Heart left ventricle (tissue), 16 donors: ENCODE results near the gene CDH23. TPM values are rescaled to one million over a fixed set of nuclear protein-coding genes. Genes with fewer than 3 reads are reported as not detected.

Source experiments
- ATAC-seq, 4 donors: fragments of 200-7000 bp; cut with Tn5 transposase; one replicate each; pipeline ENCODE4 v1.9.1; 2020 to 2022; ENCODE audit warnings: moderate library complexity in 4 of 4, mild to moderate bottlenecking in 3 of 4, moderate number of reproducible peaks in 1 of 4
- DNase-seq, 5 donors: peaks; one replicate each; pipeline ENCODE4 v3.0.0-alpha.2; 2020
- H3K27ac ChIP-seq, 12 donors: fragments of 200-600 bp; sonication (generic) in 4 of 12; one replicate each; pipeline versions ENCODE4 v1.5.0 to v1.8.0; 2016 to 2022; ENCODE audit warnings: mild to moderate bottlenecking in 2 of 12
- H3K27me3 ChIP-seq, 9 donors: fragments of 200-600 bp; sonication (generic) in 2 of 9; one replicate each; pipeline versions ENCODE4 v1.5.1 to v1.8.0; 2016 to 2022; ENCODE audit warnings: mild to moderate bottlenecking in 3 of 9
- H3K36me3 ChIP-seq, 9 donors: fragments of 200-600 bp; sonication (generic) in 2 of 9; one replicate each; pipeline versions ENCODE4 v1.5.0 to v1.8.0; 2018 to 2022; ENCODE audit warnings: mild to moderate bottlenecking in 2 of 9
- H3K4me1 ChIP-seq, 12 donors: fragments of 200-600 bp; sonication (generic) in 4 of 12; one replicate each; pipeline versions ENCODE4 v1.5.0 to v1.8.0; 2016 to 2022; ENCODE audit warnings: mild to moderate bottlenecking in 3 of 12
- H3K4me3 ChIP-seq, 12 donors: fragments of 200-600 bp; sonication (generic) in 4 of 12; one replicate each; pipeline versions ENCODE4 v1.5.0 to v1.8.0; 2017 to 2022; ENCODE audit warnings: mild to moderate bottlenecking in 9 of 12, moderate library complexity in 4 of 12
- H3K9me3 ChIP-seq, 12 donors: fragments of 200-600 bp; sonication (generic) in 4 of 12; one replicate each; pipeline versions ENCODE4 v1.5.0 to v1.8.0; 2016 to 2022; ENCODE audit warnings: mild to moderate bottlenecking in 1 of 12
- CTCF ChIP-seq, 12 donors: fragments of 200-600 bp; sonication (generic) in 4 of 12; IDR thresholded peaks; one replicate each; pipeline versions ENCODE4 v1.5.0 to v1.8.0; 2018 to 2022; ENCODE audit warnings: antibody characterized with exemption in 12 of 12, mild to moderate bottlenecking in 5 of 12
- POLR2A ChIP-seq, 2 donors: fragments of 450-650 bp; IDR thresholded peaks; one replicate each; pipeline ENCODE4 v1.6.1; 2017; ENCODE audit warnings: antibody characterized with exemption in 2 of 2, mild to moderate bottlenecking in 2 of 2, moderate library complexity in 2 of 2
- WGBS, 4 donors: extraction: QIAGEN DNeasy Blood & Tissue Kit in 2 of 4; methylation state at CpG; one replicate each; pipeline versions ENCODE4 v1.1.5 to v1.1.7; 2013 to 2018; 5-methylcytosine and 5-hydroxymethylcytosine counted together
- intact Hi-C, 10 donors: fragments of 100-400 bp; cut with DNase I; formaldehyde crosslinking; loops; one replicate each; pipeline versions ENCODE4 v1.11.1 to v1.14.2; 2022
- polyA plus RNA-seq, 2 donors: library from polyadenylated mRNA; stranded (reverse); fragments of 200-250 nt; gene quantifications; one replicate each; pipeline ENCODE4 v1.2.3, GENCODE V29; 2013
- total RNA-seq, 9 donors: library from RNA; depleted of rRNA in 2 of 9; stranded (reverse); fragments of >200 nt in 2 of 9; fragmentation: NEBNext Ultra II Directional in 3 of 9; extraction: Animal tissue kit (Norgen Biotek cat#: 25700) in 3 of 9; gene quantifications; one replicate each; pipeline versions ENCODE4 v1.1.0 to v1.2.4, GENCODE V29; 2016 to 2023
- donor health status: ischemic (EF 13 %, LVEDD 7.1; RV severe dilation, severe dysfunction).
- donor health status: healthy with polysubstance abuse.
- donor health status: DM: no; HTN: yes; CAD: no.
- donor health status: DM: no; HTN: no; CAD: no.
- donor health status: ischemic (EF 25% LVEDD 6.9; RV normal size, moderate dysfunction).
- donor health status: ischemic (EF 25% LVEDD 5.7; RV mildly dilated, moderate dysfunction).
- donor health status: healthy.
- donor health status: DM: yes; HTN: yes; CAD: no.
- donor health status: ischemic (EF 35%, LVEDD 5.7; RV mildly dilated, moderate dysfunction).
- donor health status: nonischemic (EF 11% LVEDD 7.7; RV severe dilation, severe dysfunction).
- donor health status: DM: yes; HTN: yes; CAD: no.
- donor health status: PGD.
- donor health status: ischemic (EF 29% LVEDD 5.4; RV normal size, mild dysfunction).
- donor health status: nonischemic (EF 23%, LVEDD 6.1; RV moderate dilation, normal function).

CDH23 gene
- total and polyA plus RNA-seq, 11 donors = 1.2 to 8.6 (median 3.9) TPM

DNA sequence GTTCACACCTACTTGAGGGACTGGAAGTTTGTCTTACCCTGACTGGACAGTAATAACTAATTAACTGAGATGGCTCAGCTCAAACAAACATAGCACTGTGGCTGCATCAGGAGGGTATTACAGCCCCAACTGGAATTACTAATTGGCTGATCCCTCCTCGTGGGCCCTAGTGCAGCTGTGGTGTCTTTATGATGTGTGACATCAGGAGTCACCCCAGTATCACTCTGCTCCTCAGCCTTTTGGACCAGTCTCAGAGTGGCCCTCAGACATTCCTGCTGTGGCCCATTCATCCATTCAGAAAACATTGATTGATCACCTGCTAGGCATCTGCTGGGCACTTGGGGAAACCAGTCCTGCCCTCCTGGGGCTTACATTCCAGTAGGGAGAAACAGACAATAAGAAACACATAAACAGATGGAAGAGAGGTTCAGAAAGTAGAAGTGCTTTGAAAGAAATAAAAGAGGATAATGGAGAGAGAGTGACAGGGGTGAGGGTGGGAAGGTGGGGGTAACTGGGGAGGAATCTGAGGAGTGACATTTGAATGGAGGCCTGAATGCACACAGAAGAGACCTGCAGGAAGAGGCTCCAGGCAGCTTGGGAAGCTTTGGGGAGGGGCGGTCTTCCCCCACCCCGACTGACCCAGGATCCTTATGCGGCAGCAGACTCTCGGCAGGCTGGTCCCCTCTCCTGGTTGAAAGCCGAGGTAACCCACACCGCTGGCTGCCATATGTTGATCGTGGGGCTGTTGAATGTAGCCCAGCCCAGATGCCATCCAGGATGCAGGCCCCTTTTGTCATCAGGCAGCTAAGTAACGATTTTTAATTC, 209.7 kb downstream of the CDH23 start:
- intact Hi-C loops = loop anchor here in 6 of 10 donors (5.0 to 10.0 kb wide), 7 partner anchors 39 to 292 kb away; partner anchors contain the start of genes CDH23 (in 4 of the 6) and SLC29A3 (in 3 of the 6)
- no peaks in the 10 kb centered on the region for H3K9me3 ChIP-seq
- H3K27ac ChIP-seq = no peak overlapping the region
- DNase-seq (no peak), ATAC-seq (no peak)
- WGBS, 4 donors = 77 to 83% (median 80%) methylated on average over 9 of the region's 9 CpGs
- TF ChIP-seq POLR2A (IDR thresholded peaks at IDR 0.05) (no peak), CTCF (IDR thresholded peaks at IDR 0.05) (no peak)
- no peaks in the 10 kb centered on the region for H3K27me3 ChIP-seq
- no peak overlapping the region for H3K4me3 ChIP-seq
- H3K4me1 ChIP-seq = peaks cover 0 to 5% (median 0%) of the 10 kb centered on the region in 12 donors
- H3K36me3 ChIP-seq = no peaks in the 10 kb centered on the region

GRCh38 chr10:71607082-71607443, 210.3 kb downstream of the CDH23 start:
- TF ChIP-seq POLR2A (IDR thresholded peaks at IDR 0.05) = no peak
- intact Hi-C loops = loop anchor here in 6 of 10 donors (5.0 to 10.0 kb wide), 7 partner anchors 40 to 292 kb away; partner anchors contain the start of genes CDH23 (in 4 of the 6) and SLC29A3 (in 3 of the 6)

GRCh38 chr10:71608819-71609768, 212.4 kb downstream of the CDH23 start:
- Histone ChIP-seq H3K27ac (no peak overlapping the region), H3K4me3 (no peak overlapping the region), H3K27me3 (no peaks in the 10 kb centered on the region), H3K4me1 (peaks cover 3 to 22% (median 17%) of the 10 kb centered on the region in 12 donors), H3K36me3 (no peaks in the 10 kb centered on the region), H3K9me3 (no peaks in the 10 kb centered on the region)
- TF ChIP-seq CTCF (IDR thresholded peaks at IDR 0.05) (peak; percentile 60 to 86 (median 82)), POLR2A (IDR thresholded peaks at IDR 0.05) (no peak)
- intact Hi-C loops = loop anchor here in 6 of 10 donors (2.0 to 10.0 kb wide), 8 partner anchors 42 to 294 kb away; partner anchors contain the start of genes CDH23 (in 5 of the 6) and SLC29A3 (in 3 of the 6)
- DNase-seq = peak; percentile 72 to 87 (median 81)
- 50 to 56% (median 54%) methylated on average over 20 of the region's 20 CpGs for WGBS, 4 donors
- peak in 3 of 4 donors; percentile 22 to 68 (median 58) for ATAC-seq

More at GRCh38 chr10:71607082-71607443, 210.3 kb downstream of the CDH23 start:
- Histone ChIP-seq H3K4me3 (no peak overlapping the region), H3K27me3 (no peaks in the 10 kb centered on the region), H3K27ac (no peak overlapping the region), H3K9me3 (no peaks in the 10 kb centered on the region), H3K36me3 (no peaks in the 10 kb centered on the region), H3K4me1 (peaks cover 0 to 5% (median 0%) of the 10 kb centered on the region in 12 donors)
- WGBS, 4 donors = 75 to 91% (median 89%) methylated on average over 4 to 5 of the region's 5 CpGs
- ATAC-seq (no peak), DNase-seq (no peak)

DNA sequence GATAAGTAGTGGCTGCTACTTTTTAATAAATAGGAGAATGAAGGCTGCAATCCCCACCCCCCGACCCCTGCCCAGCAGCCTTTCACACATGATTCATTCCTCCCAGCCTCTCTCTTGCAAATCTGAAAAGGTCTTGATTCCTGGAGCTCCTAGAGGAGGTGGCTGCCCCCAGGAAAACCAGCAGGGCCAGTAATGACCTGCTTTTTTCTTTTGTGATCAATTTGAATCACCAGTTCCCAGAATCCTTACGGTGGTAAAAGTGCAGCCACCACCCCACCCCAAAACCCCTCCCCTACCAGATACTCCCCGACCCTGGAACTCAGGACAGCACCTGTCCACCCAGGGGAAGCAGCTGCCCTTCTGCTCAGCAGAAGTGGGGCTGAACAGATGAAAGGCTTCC, 213.9 kb downstream of the CDH23 start:
- Histone ChIP-seq H3K4me3 (no peak overlapping the region), H3K36me3 (no peaks in the 10 kb centered on the region), H3K27me3 (no peaks in the 10 kb centered on the region), H3K27ac (no peak overlapping the region), H3K4me1 (peaks cover 3 to 27% (median 20%) of the 10 kb centered on the region in 12 donors), H3K9me3 (no peaks in the 10 kb centered on the region)
- no peak for TF ChIP-seq POLR2A (IDR thresholded peaks at IDR 0.05)
- TF ChIP-seq CTCF (IDR thresholded peaks at IDR 0.05) = no peak
- 57 to 83% (median 65%) methylated on average over 3 of the region's 3 CpGs for WGBS, 4 donors
- no peak for DNase-seq
- ATAC-seq = no peak
- intact Hi-C loops = loop anchor here in 4 of 10 donors (5.0 to 10.0 kb wide), 3 partner anchors 92 to 97 kb away; no protein-coding TSS in a partner anchor
